Measurements from ENCODE around the gene USH1G.

USH1G gene

DNA sequence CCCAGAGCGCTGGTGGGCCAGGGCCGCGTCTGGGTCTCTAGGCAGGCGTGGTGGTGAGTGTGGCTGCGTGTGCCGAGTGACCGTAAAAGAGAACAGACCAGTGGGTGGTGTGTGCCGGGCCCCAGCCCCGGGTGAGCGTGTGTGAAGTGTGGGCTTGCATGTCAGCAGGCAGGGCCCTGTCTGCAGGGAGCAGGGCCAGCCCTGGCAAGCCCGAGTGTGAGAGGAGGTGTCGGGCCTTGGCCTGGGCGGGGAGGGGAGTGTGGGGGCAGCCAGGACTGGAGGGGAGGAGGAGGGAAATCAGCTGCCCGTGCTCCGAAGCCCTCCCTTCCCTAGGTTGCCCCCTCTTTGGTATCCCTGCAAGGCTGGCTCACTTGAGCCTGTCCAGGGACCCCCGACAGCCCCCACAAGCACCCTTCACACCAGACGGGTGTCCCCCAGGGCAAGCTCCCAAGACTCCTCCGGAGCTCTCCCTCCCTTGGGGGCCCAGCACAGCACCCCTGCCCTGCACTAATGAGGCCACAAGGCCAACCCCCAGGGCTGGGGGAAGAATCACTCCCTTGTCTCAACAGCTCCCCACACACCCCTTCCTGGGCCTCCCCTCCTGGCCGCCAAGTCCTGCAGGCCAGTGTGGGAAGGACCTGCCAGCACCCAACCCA, 1.9 kb downstream of the USH1G start:
- H3K4me3 ChIP-seq (replicated peaks; ENCODE audit: low read depth, low read length): no peak overlapping the region
- no peak for DNase-seq (ENCODE audit: extremely low read depth, low read depth)
- TF ChIP-seq, protein P1, sequence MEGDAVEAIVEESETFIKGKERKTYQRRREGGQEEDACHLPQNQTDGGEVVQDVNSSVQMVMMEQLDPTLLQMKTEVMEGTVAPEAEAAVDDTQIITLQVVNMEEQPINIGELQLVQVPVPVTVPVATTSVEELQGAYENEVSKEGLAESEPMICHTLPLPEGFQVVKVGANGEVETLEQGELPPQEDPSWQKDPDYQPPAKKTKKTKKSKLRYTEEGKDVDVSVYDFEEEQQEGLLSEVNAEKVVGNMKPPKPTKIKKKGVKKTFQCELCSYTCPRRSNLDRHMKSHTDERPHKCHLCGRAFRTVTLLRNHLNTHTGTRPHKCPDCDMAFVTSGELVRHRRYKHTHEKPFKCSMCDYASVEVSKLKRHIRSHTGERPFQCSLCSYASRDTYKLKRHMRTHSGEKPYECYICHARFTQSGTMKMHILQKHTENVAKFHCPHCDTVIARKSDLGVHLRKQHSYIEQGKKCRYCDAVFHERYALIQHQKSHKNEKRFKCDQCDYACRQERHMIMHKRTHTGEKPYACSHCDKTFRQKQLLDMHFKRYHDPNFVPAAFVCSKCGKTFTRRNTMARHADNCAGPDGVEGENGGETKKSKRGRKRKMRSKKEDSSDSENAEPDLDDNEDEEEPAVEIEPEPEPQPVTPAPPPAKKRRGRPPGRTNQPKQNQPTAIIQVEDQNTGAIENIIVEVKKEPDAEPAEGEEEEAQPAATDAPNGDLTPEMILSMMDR (IDR thresholded peaks at IDR 0.05; ENCODE audit: low read depth, low read length, missing control alignments): no peak

DNA sequence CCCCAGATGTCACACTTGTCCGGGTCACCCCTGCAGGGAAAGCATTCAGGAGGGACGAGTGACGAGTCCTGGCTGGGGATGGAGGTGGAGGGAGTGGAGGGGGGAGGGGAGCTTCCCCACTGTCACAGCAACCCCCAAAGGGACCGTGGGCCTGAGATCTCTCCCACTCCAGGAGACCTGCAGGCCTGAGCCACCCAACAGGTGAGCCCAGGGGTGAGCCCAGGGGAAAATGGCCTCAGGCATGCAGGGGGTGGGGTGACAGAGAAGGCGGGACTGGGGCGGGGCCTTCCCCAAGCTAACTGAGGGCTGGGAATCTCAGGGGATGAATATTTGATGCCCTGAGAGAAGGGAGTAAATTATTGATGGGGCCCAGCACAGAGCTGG, 2.4 kb downstream of the USH1G start:
- TF ChIP-seq, protein P1 (IDR thresholded peaks at IDR 0.05; ENCODE audit: low read depth, low read length, missing control alignments): no peak
- no peak for DNase-seq (ENCODE audit: extremely low read depth, low read depth)
- H3K4me3 ChIP-seq (replicated peaks; ENCODE audit: low read depth, low read length): no peak overlapping the region

DNA sequence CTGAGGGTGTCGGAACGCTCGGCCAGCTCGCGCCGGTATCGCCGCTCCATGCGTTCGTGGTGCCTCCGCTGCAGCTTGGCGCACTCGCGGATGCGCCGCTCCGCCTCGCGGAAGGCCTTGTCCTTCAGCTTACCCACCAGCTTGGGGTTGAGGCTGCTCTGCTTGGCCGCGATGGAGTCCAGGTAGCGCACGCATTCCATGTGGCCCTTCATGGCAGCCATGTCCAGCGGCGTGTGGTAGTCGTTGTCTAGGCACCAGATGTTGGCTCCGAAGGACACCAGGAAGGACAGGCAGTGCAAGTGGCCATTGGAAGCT, 2.8 kb downstream of the USH1G start:
- no peak overlapping the region for H3K4me3 ChIP-seq (replicated peaks; ENCODE audit: low read depth, low read length)
- TF ChIP-seq, protein P1 (IDR thresholded peaks at IDR 0.05; ENCODE audit: low read depth, low read length, missing control alignments): no peak
- DNase-seq (ENCODE audit: extremely low read depth, low read depth): no peak

DNA sequence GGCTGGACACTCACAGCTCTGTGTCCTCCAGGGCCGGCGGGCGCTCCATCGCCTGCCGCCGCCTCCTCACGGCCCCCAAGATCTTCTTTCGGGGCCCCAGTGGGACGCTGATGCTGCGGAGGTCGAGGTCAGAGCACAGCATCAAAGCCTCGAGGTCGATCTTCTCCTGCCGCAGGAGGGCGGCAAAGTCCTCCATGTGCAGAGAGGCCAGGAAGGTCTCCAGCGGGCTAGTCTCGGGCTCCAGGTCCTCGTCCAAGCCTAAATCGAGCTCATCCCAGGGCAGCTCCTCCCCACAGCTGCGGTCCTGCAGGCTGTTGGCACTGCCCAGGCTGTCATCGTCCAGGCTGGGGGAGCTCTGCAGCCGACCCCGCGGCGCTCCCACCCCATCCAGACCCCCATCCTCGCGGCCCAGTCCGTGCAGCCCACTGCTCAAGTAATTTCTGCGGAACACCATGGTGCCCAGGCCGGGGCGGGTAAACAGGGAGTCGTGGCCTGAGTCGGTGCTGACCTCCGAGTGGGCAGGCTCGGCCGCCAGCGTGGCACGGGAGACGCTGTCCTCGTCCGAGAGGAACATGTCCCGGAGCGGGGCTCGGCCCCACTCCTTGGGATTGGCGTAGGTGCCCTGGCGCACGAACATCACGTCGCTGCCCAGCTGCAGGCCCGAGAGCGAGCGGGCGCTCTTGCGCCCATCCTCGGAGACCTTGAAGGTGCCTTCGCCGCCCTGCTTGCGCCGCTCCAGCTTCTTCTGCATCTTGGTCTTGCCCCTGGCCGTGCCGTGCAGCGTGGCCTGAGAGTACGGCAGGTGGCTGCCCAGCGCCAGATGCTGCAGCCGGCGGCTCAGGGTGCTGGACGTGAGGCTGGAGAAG, 3.4 kb downstream of the USH1G start:
- DNase-seq (ENCODE audit: extremely low read depth, low read depth): no peak
- H3K4me3 ChIP-seq (replicated peaks; ENCODE audit: low read depth, low read length): no peak overlapping the region
- TF ChIP-seq, protein P1 (IDR thresholded peaks at IDR 0.05; ENCODE audit: low read depth, low read length, missing control alignments): peak; percentile 37

DNA sequence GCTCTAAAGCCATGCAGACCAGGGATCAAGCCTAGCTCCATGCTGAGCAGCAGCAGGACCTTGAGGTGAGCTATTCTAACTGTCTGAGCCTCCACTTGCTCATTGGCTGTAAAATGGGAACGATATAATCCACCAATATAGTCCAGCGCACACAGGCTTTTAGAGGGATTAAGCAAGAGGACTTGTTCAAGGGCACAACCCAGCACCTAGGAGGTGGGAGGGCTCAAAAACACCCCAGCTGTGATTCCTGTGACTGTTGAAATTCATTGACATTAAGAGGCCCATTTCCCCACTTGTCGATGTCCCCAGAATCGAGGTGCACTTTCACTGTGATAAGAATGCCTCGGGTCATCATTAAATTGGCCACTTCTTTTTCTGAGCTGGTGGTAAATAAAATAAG, 4.1 kb downstream of the USH1G start:
- DNase-seq (ENCODE audit: extremely low read depth, low read depth): no peak
- no peak overlapping the region for H3K4me3 ChIP-seq (replicated peaks; ENCODE audit: low read depth, low read length)
- TF ChIP-seq, protein P1 (IDR thresholded peaks at IDR 0.05; ENCODE audit: low read depth, low read length, missing control alignments): no peak

DNA sequence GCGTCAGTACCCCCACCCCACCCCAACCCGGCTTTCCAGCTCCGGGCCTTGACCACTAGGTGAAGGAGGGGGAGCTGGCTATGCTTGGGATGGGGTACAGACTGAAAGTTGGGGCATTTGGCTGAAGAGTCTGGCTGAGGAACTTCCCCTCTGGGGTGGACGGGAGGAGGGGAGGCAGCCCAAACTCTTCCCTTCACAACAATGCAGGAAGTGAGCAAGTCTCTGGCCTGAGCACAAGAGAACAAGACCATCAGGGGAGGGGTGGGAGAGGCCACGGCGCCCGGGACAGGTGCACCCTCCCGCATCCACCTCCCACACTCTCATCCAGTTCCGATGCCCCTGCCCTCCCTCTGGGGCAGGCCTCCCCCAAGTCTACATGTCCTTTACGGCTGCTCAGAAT, 5.6 kb downstream of the USH1G start:
- DNase-seq (ENCODE audit: extremely low read depth, low read depth): no peak
- TF ChIP-seq, protein P1 (IDR thresholded peaks at IDR 0.05; ENCODE audit: low read depth, low read length, missing control alignments): no peak
- H3K4me3 ChIP-seq (replicated peaks; ENCODE audit: low read depth, low read length): no peak overlapping the region
